HG02571 (cell line): ENCODE data around the gene KRT222.

ENCODE experiments used
- ATAC-seq: cut with Tn5 transposase; IDR thresholded peaks from one replicate; pipeline ENCODE4 v1.9.1; 2021; ENCODE audit warnings: mild to moderate bottlenecking, moderate library complexity; ENCODE audit not compliant: unreplicated experiment

KRT222 gene

DNA sequence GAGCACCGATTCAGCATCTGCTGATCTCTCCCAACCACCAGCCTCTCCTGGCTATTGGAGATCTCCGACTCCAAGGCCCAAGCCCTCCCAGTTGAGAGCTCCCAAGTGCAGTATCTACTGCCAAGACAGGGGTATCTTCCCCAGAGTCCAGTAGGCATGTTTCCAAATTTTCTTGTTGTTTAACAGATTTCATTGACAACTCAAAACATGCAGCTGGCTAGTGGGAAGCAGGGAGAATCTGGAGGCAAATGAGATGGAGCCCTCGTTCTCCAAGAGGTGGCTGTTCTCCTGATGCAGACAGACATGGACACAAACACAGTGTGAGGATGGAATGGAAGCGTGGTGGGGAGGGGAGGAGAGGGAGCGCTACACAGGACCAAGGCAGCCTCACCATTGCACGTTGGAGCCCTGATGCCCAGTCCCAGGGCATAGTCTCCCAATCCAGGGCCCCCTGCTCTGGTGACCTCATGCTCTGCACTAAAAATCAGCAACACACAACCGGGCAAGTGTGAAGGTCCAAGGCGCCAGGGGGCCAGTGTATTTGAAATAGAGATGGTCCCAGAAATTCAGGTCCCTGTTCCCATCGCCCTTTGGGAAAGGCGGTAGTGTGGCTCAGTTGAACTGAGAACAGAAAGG, 49.0 kb downstream of the KRT222 start:
- ATAC-seq, result no peak

DNA sequence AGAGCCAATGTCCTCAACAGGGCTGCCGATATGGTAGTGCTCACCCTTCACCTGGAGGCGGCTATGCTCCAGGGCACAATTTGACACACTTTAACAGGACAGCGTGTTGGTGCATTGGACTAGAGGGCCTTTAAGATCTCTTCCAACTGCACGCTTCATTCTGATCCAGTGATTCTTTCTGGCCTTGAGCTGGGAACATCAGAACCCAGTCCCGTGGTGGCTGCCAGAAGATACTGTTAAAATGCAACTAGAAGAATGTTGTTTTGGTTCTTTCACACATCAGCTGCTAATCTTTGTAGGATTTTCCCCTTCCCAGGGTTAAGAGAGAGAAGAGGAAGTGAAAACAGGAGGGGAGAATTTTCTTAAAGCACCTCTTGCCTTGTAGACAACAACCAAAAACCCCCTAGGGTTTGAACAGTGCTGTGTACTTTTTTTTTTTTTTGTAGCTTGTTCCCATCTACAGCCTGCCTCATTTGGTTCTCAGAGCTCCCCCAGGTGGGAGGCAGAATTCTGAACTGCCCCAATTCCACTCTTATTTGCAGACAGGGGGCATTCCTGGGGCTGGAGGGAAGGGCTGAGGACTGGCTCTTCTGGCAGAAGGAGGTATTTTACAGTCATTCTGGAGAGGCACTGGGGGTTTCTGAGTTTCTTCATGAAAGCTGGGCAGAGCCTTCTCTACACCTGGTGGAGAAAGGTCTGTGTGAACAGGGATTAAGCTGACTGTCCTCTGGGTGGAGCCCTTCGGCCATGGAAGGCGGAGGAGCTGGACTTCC, 49.7 kb downstream of the KRT222 start:
- peak; percentile 58 for ATAC-seq

DNA sequence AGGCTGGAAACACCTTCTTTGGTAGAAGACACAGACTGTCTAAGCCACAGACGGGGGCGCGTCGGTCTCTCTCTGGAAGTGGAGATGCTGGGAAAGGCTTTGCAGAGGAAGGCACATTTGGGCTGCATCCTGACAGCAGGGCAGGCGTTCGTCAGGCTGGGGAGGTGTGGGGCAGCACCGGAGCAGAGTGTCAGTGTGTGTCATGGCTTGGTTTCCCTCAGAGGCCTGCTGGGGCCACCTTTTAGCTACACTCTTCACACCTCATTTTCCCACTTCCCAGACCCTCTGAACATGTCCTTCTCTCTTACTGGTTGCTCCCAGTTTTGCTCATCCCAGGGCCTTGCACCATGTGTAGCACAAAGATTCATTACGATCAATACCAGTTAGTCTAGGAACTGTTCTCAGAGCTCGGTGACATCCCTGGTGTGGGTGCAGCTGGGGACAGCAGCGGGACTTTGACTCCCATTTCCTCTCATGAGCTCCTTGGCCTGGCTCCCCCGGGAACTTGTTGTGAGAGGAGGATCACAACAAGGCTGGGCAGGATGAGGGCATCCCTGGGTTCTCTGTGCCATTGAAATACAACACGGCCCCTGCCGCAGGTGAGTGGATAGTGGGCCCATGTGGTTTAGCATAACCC, 50.4 kb downstream of the KRT222 start:
- no peak for ATAC-seq

DNA sequence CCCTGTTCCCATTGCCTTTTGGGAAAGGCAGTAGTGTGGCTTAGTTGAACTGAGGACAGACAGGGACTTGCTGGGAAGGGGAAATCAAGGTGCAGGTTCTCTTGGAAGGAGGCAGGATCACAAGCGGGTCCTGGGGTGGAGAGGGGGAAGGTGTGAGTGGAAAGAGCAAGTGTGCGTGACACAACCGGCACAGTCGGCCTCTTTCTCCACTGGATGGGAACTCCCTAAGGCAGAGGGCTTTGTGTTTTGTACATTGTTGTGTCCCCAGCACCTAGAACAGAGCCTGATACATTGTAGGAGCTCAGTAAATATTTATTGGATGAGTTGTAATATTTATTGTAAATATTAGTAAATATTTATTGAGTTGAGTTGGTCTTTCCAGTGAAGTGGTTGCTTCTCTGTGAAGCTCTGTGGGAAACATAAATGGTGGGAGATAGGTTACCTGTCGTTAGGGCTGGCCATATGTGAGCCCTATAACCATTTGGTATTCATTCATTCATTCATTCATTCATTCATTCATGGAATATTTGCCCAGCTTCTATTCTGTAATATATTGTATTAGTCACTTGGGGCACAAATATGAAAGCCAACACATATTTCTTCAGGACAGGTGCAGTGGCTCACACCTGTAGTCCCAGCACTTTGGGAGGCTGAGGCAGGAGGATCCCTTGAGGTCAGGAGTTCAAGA, 51.4 kb downstream of the KRT222 start:
- no peak for ATAC-seq

DNA sequence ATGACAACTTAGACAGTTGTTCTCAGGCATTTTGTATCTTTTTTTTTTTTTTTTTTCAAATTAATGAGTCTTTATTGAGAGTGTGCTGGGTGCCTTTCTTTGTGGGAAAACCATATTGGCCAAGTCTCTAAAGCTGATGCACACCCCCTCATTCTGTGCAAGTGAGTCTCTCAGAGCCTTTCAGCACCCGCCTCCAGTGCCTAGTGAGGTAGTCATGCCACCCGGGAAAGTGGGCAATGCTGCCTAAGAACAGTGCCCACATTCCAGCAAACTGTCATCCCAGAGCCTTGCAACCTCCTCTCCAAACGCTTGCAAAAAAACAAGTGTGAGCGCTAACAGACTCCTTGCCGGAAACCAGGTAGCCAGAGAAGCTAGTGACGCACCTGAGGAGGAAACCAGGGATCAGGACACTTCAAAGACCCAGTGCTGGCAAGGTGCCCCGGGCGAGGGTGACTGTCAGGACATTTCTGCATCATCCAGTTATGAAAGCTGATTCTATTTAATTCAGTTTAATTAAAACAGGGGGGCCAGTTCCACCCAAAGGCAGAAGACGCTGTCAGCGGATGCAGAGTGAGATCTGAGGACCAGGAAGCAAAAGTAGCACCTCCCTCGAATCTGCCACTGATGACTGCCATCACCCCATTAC, 52.3 kb downstream of the KRT222 start:
- ATAC-seq, result no peak

DNA sequence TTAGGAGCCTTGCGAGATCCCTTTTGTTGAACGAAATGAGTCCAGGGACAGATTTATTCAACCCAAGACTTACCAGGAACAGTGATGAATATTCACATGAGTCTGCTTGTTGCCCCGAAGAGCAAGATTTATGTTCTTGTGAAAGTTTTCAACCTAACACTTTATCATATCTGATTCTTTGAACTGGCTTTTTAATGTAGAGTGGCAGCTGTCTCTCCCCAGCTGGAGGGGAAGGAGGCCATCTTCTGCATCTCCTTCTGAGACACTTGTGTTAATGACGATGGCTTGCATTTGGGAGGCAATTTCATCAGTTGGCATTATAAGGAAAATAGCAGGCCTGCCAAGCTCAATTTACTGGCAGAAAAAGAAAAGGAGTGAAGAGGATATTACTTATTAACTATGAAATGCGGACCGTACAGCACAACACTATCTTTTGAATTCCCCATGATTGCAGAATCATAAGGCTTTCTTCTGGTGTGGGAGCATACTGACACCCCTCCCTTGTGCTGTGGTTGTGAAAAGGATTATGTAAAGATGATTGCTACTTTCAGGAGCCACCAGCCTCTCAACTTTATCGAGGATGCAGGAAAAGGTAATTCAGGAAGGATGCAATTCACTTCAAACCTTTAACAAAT, 53.0 kb downstream of the KRT222 start:
- ATAC-seq, result no peak

DNA sequence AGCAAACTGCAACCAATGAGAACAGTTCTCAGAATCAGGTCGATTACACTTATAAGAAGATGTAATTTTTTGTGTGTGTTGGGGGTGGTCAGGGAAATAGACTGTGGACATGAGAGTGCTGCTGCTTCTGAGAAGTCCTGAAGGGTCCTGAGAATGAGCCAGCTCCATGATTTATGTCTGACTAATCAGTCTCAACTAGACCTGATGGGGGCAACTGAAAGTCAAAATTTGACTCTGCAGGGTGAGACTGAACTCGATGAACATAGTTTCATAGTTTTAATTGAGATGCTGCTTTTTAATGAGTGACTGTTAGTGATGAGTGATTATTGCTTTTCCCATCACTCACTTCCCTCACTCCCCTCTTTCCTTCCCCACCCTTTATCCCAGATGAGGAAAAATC, 54.6 kb downstream of the KRT222 start:
- no peak for ATAC-seq

DNA sequence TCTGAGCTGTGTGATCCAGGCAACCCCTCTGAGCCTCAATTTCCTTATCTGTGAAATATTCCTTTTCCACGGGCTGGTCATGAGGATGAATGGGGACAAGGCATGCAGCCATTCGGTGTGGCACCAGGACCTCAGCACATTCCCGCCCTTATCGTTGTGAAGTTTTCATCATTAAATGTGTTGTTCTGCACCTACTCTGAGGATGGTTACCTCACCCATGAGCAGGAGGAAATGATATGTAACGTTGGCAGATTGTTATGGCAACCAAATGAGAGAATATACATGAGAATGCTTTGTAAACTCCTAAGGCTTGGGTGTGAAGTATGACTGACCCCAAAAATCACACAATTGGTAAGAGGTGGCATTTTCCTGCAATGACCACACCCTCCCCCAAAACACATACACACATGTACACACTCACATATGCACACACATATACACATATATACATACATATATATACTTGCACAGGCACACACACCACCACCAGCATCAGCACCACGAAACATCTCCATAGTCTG, 56.9 kb downstream of the KRT222 start:
- no peak for ATAC-seq

DNA sequence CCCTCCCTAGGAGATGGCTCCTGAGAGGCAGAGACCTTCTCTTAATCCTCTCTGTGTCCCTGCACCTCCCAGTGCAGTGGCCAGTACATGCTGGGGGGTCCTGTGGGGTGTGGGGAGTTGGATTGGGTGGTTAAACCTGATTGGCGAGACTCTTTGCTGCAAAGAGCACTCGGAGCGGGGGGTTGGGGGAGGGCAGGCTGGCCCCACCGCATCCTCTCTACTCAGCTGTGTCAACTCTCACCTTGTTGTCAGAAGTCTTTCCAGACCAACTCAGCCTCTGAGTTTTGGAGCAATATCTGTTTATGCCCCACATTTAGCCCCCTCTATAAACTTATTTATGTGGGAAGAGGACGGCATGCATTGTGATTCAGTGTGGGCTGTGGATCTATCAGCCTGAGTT, 57.3 kb downstream of the KRT222 start:
- ATAC-seq, result no peak

DNA sequence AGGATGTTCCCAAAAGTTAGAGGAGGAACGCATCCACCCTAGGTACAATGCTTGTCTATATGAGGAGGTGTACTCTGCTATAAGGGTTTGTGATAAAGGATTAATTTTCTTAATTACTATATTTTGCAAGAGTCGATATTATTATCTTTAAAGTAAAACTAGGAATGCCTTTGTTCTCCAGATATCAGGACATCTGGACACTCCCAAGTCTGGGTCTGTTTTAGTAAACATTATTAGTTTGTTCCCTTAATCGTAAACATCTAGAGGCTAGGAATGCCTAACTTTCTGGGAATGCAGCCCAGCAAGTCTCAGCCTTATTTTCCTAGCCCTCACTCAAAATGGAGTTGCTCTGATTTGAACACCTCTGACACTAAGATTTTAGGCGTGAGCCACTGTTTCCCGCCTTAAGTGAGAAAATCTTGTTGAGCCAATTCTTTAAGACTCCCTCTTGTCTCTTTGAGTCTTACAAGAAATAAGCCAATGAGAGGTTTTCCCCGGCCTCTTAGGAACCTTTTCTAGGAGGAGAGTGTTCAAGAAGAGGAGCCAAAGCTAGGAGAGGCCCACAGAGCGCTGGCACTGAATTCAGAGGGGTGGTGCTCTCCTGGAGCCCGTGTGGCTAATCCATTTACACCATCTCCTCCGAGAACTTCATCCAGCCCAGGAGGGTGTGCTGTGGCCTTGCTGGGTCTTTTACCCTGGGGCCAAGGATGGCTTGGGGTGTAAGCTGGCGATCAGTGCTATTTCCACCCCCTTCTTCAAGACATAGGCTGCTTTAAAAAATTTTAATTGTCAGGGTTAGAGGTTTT, 58.2 kb downstream of the KRT222 start:
- ATAC-seq, result no peak

DNA sequence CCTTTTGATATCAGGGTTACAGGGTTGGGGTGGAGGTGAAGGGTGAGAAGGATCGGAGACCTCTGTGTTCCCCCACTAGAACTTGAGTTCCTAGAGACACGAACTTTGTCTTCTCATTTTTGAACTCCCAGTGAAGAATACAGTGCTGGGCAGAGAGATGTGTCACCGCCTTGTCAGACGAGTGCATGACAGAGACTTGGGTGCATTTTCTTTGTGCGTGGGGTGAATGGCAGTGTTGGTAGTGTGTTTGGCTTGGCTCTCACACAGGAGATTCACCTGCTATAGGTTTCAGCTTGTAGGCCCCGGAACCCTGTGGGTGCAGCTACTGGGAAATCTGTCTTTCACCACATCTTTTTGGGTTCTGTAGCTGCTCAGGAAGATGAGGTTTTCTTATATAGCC, 59.7 kb downstream of the KRT222 start:
- ATAC-seq, result no peak
